Epidermal melanocyte (primary cell): Measurements from ENCODE around the gene JUNB.

Experiments used
- DNase-seq: peaks from one replicate; pipeline ENCODE4 v3.0.0; 2011; ENCODE audit warnings: low spot score; ENCODE audit not compliant: insufficient read length

JUNB gene

GRCh38 chr19:12840091-12841079 is 49.1 kb downstream of the JUNB start:
- no peak for DNase-seq

DNA sequence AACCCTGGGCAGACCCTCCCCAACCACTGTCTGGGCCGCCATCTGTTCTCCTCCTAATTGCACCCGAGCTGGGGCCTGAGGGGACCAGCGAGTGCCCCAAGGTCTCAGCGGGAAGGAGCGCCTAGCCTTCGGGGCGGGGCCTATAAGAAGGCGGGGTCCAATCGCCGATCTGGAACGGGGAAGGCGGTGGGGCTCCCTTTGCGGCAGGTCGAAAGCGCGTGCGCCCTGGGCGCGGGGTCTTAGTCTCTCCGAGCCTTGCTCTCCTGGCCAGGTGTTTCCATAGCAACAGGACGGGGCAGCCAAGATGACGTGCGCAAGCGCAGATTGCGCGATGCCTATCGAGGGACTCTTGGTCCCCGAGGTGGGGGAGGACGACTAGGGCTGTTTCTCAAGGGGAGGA is 49.8 kb downstream of the JUNB start:
- DNase-seq = no peak

GRCh38 chr19:12842511-12842910 is 51.2 kb downstream of the JUNB start:
- no peak for DNase-seq
